PC-3 (cell line): Measurements from ENCODE around the gene ZNF324. TPM values are rescaled to one million over a fixed set of nuclear protein-coding genes. Genes with fewer than 3 reads are reported as not detected.
A peak's percentile ranks its signal among the peaks of the same experiment; 100 is the strongest.

Experiments used
- ATAC-seq: fragments of 200-7000 bp; cut with Tn5 transposase; 2 replicates; pipeline ENCODE4 v1.9.1; 2020; ENCODE audit warnings: mild to moderate bottlenecking, moderate library complexity
- BruUV-seq: library from RNA; stranded (reverse); fragments of 400-500 nt; replicated peaks from 2 replicates; lab custom pipeline; 2021; lab: Mats Ljungman, UMichigan
- CTCF ChIA-PET: fragments of 300-600 bp; sonication (Branson Sonifier 250); formaldehyde crosslinking; loops from one replicate; lab custom pipeline; 2022; ENCODE audit warnings: antibody characterized with exemption; lab: Charles Lee
- POLR2A ChIA-PET: fragments of 300-600 bp; sonication (Branson Sonifier 250); formaldehyde crosslinking; loops from one replicate; lab custom pipeline; 2022; ENCODE audit warnings: antibody characterized with exemption; ENCODE audit not compliant: unreplicated experiment; lab: Charles Lee
- DNase-seq: peaks from one replicate; pipeline ENCODE4 v3.0.0-alpha.2; 2015
- H2AFZ ChIP-seq: fragments of 300-600 bp; sonication (generic); 2 replicates; pipeline ENCODE4 v1.6.0; 2016; ENCODE audit warnings: antibody characterized with exemption, low read length
- H3F3A ChIP-seq: fragments of 300-600 bp; sonication (generic); one replicate; pipeline ENCODE4 v1.6.0; 2017; ENCODE audit warnings: antibody characterized with exemption, low read length, control low read depth, mild to moderate bottlenecking; ENCODE audit not compliant: unreplicated experiment
- H3K27ac ChIP-seq: fragments of 300-600 bp; sonication (generic); 2 replicates; pipeline ENCODE4 v1.5.1; 2016; ENCODE audit warnings: mild to moderate bottlenecking, low read length
- H3K27me3 ChIP-seq: fragments of 300-600 bp; sonication (generic); 2 replicates; pipeline ENCODE4 v1.6.1; 2016; ENCODE audit warnings: low read length, mixed read lengths
- H3K36me3 ChIP-seq: fragments of 300-600 bp; sonication (generic); 2 replicates; pipeline ENCODE4 v1.6.1; 2016; ENCODE audit warnings: low read depth, mixed run types, low read length, mixed read lengths
- H3K4me1 ChIP-seq: fragments of 300-600 bp; sonication (generic); 2 replicates; pipeline ENCODE4 v1.5.1; 2016; ENCODE audit warnings: low read length; ENCODE audit not compliant: insufficient read depth
- H3K4me2 ChIP-seq: fragments of 300-600 bp; sonication (generic); 2 replicates; pipeline ENCODE4 v1.6.0; 2016; ENCODE audit warnings: low read length
- H3K4me3 ChIP-seq: fragments of 300-600 bp; sonication (generic); 2 replicates; pipeline ENCODE4 v1.5.1; 2016; ENCODE audit warnings: mild to moderate bottlenecking, low read length, mixed read lengths
- H3K79me2 ChIP-seq: fragments of 300-600 bp; sonication (generic); 2 replicates; pipeline ENCODE4 v1.6.1; 2017; ENCODE audit warnings: low read length, mixed read lengths
- H3K9ac ChIP-seq: fragments of 300-600 bp; sonication (generic); 2 replicates; pipeline ENCODE4 v1.6.0; 2016; ENCODE audit warnings: mild to moderate bottlenecking, low read length
- H3K9me2 ChIP-seq: fragments of 300-600 bp; sonication (generic); replicated peaks from 2 replicates; pipeline ENCODE4 v1.6.1; 2016; ENCODE audit warnings: mixed run types, low read length, mixed read lengths
- H3K9me3 ChIP-seq: fragments of 300-600 bp; sonication (generic); 2 replicates; pipeline ENCODE4 v1.6.1; 2016; ENCODE audit warnings: low read length, mixed read lengths
- H4K20me1 ChIP-seq: fragments of 300-600 bp; sonication (generic); 2 replicates; pipeline ENCODE4 v1.6.1; 2016; ENCODE audit warnings: low read length, mixed read lengths
- CTCF ChIP-seq: fragments of 300-600 bp; sonication (generic); conservative IDR thresholded peaks from 2 replicates; pipeline ENCODE4 v1.5.1; 2017; ENCODE audit warnings: antibody characterized with exemption, low read depth, mild to moderate bottlenecking, low read length
- EZH2 ChIP-seq: fragments of 300-600 bp; sonication (generic); IDR thresholded peaks from one replicate; pipeline ENCODE4 v1.6.1; 2017; ENCODE audit warnings: antibody characterized with exemption, mild to moderate bottlenecking, low read length; ENCODE audit not compliant: unreplicated experiment
- EZH2phosphoT487 ChIP-seq: fragments of 300-600 bp; sonication (generic); IDR thresholded peaks from 2 replicates; pipeline ENCODE4 v1.6.1; 2018; ENCODE audit warnings: mild to moderate bottlenecking, antibody characterized with exemption, low read length, borderline replicate concordance
- intact Hi-C: fragments of 100-400 bp; cut with micrococcal nuclease; formaldehyde crosslinking; loops from 2 replicates; pipeline ENCODE4 v1.9.0; 2023
- total RNA-seq: library from RNA; depleted of rRNA; stranded (reverse); fragments of >200 nt; gene quantifications from 2 replicates; pipeline ENCODE4 v1.2.3, GENCODE V29; 2014

ZNF324 gene
- total RNA-seq, 1 experiment from 2014 or later = 15.9 TPM

GRCh38 chr19:58516964-58517833, 50.3 kb downstream of the ZNF324 start:
- no peaks in the 10 kb centered on the region for H3K9me2 ChIP-seq
- intact Hi-C loops = no loop called here
- peaks cover 17% of the 10 kb centered on the region for H3K36me3 ChIP-seq
- no peak overlapping the region for H2AFZ ChIP-seq
- ChIA-PET CTCF (no interaction called here), POLR2A (no interaction called here)
- H3F3A ChIP-seq = no peaks in the 10 kb centered on the region
- TF ChIP-seq CTCF (peak; percentile 40), EZH2phosphoT487 (no peak)
- no peak overlapping the region for H3K27ac ChIP-seq
- H3K9me3 ChIP-seq = no peaks in the 10 kb centered on the region
- no peak for ATAC-seq
- H3K79me2 ChIP-seq = peaks cover 44% of the 10 kb centered on the region
- no TSS peak for BruUV-seq
- no peak overlapping the region for H3K4me2 ChIP-seq
- H3K27me3 ChIP-seq = no peaks in the 10 kb centered on the region
- H3K9ac ChIP-seq = no peak overlapping the region
- no peak for DNase-seq
- H3K4me3 ChIP-seq = no peak overlapping the region
- no peaks in the 10 kb centered on the region for H4K20me1 ChIP-seq
- H3K4me1 ChIP-seq = peaks cover 16% of the 10 kb centered on the region

- H3K4me3 ChIP-seq = peak overlapping the region; percentile 89
- H3K27ac ChIP-seq = peak overlapping the region; percentile 65
- ChIA-PET CTCF (interaction anchor here (0.9 to 1.4 kb wide), 5 partner anchors 14 to 156 kb away, joined by 3 to 5 read pairs (median 3); partner anchors contain the start of genes CHMP2A, ZNF324B and ZNF497), POLR2A (interaction anchor here (0.6 to 1.7 kb wide), 3 partner anchors 9 to 41 kb away, joined by 3 to 6 read pairs (median 4); partner anchors contain the start of gene TRIM28)
- H3K9me2 ChIP-seq = no peaks in the 10 kb centered on the region
- H4K20me1 ChIP-seq = no peaks in the 10 kb centered on the region
- peak overlapping the region; percentile 85 for H2AFZ ChIP-seq
- peak; percentile 53; the same call in 1 of the 2 replicates for TF ChIP-seq CTCF
- TF ChIP-seq EZH2phosphoT487 = no peak
- no peak for TF ChIP-seq EZH2
- DNase-seq (peak; percentile 4), ATAC-seq (no peak)
- H3K4me1 ChIP-seq = peaks cover 16% of the 10 kb centered on the region
- intact Hi-C loops = loop anchor here (1.0 to 2.0 kb wide), 2 partner anchors 19 to 56 kb away; no protein-coding TSS in a partner anchor
- BruUV-seq = no TSS peak
- no peaks in the 10 kb centered on the region for H3F3A ChIP-seq
- H3K9ac ChIP-seq = peak overlapping the region; percentile 94
- no peaks in the 10 kb centered on the region for H3K9me3 ChIP-seq
- no peaks in the 10 kb centered on the region for H3K27me3 ChIP-seq
- H3K79me2 ChIP-seq = peaks cover 44% of the 10 kb centered on the region
- peaks cover 17% of the 10 kb centered on the region for H3K36me3 ChIP-seq
- H3K4me2 ChIP-seq = peak overlapping the region; percentile 95
Observed at GRCh38 chr19:58518256-58519086, 51.6 kb downstream of the ZNF324 start.
